RWPE2 (cell line): ENCODE measurements around the gene SELENOH.

Source experiments
- ATAC-seq: fragments of 200-7000 bp; cut with Tn5 transposase; 3 replicates; pipeline ENCODE4 v1.9.1; 2021; ENCODE audit warnings: low read depth
- DNase-seq: peaks from one replicate; pipeline ENCODE4 v3.0.0-alpha.2; 2020; ENCODE audit warnings: low spot score
- H3K27ac ChIP-seq: fragments of 450-650 bp; 2 replicates; pipeline ENCODE4 v1.5.1; 2017; ENCODE audit warnings: mild to moderate bottlenecking; ENCODE audit not compliant: poor library complexity, severe bottlenecking
- H3K27me3 ChIP-seq: fragments of 250-450 bp; sonication (Bioruptor Pico); 2 replicates; pipeline ENCODE4 v1.5.1; 2021; ENCODE audit warnings: mild to moderate bottlenecking, moderate library complexity; ENCODE audit not compliant: insufficient read depth, poor library complexity, severe bottlenecking
- H3K36me3 ChIP-seq: fragments of 250-450 bp; sonication (Bioruptor Pico); 2 replicates; pipeline ENCODE4 v1.5.1; 2020; ENCODE audit warnings: low read depth, mild to moderate bottlenecking, moderate library complexity
- H3K4me1 ChIP-seq: fragments of 250-450 bp; sonication (Bioruptor Pico); 2 replicates; pipeline ENCODE4 v1.5.1; 2021; ENCODE audit warnings: mild to moderate bottlenecking, moderate library complexity; ENCODE audit not compliant: insufficient read depth, poor library complexity, severe bottlenecking
- H3K4me3 ChIP-seq: fragments of 250-450 bp; sonication (Bioruptor Pico); 2 replicates; pipeline ENCODE4 v1.5.1; 2021; ENCODE audit warnings: mild to moderate bottlenecking, moderate library complexity; ENCODE audit not compliant: severe bottlenecking
- H3K9me3 ChIP-seq: fragments of 250-450 bp; sonication (Bioruptor Pico); 2 replicates; pipeline ENCODE4 v1.5.1; 2021; ENCODE audit warnings: mild to moderate bottlenecking, moderate library complexity; ENCODE audit not compliant: severe bottlenecking
- TF ChIP-seq, protein P1 (sequence below): fragments of 450-650 bp; IDR thresholded peaks from one replicate; pipeline ENCODE4 v1.5.1; 2017; ENCODE audit warnings: mild to moderate bottlenecking, moderate library complexity; ENCODE audit not compliant: poor library complexity, severe bottlenecking

Gene SELENOH

DNA sequence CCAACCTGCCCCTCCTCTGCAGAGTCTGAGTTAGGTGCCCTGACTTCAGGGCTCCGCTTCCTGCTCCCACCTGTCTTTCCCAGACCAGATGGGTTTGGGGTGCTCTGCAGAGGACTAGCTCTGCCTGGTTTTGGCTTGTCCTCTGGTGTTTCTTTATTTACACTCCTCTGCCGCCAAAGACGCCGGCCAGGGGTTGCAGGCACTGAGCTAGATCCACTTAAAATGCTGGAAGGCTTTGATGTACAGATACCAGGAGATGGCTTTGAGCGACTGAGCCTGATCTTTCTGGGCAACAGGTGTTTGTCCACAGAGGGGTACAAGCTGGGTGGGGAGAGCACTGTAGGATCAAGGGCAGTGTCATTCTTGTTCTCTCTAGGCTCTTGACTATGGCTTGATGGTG is 3.9 kb downstream of the SELENOH start:
- DNase-seq (no peak), ATAC-seq (no peak)
- Histone ChIP-seq H3K27ac (no peak overlapping the region), H3K27me3 (no peaks in the 10 kb centered on the region), H3K36me3 (peaks cover 29% of the 10 kb centered on the region), H3K4me3 (no peak overlapping the region), H3K9me3 (no peaks in the 10 kb centered on the region), H3K4me1 (peaks cover 5% of the 10 kb centered on the region)
- TF ChIP-seq, protein P1, sequence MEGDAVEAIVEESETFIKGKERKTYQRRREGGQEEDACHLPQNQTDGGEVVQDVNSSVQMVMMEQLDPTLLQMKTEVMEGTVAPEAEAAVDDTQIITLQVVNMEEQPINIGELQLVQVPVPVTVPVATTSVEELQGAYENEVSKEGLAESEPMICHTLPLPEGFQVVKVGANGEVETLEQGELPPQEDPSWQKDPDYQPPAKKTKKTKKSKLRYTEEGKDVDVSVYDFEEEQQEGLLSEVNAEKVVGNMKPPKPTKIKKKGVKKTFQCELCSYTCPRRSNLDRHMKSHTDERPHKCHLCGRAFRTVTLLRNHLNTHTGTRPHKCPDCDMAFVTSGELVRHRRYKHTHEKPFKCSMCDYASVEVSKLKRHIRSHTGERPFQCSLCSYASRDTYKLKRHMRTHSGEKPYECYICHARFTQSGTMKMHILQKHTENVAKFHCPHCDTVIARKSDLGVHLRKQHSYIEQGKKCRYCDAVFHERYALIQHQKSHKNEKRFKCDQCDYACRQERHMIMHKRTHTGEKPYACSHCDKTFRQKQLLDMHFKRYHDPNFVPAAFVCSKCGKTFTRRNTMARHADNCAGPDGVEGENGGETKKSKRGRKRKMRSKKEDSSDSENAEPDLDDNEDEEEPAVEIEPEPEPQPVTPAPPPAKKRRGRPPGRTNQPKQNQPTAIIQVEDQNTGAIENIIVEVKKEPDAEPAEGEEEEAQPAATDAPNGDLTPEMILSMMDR = no peak

DNA sequence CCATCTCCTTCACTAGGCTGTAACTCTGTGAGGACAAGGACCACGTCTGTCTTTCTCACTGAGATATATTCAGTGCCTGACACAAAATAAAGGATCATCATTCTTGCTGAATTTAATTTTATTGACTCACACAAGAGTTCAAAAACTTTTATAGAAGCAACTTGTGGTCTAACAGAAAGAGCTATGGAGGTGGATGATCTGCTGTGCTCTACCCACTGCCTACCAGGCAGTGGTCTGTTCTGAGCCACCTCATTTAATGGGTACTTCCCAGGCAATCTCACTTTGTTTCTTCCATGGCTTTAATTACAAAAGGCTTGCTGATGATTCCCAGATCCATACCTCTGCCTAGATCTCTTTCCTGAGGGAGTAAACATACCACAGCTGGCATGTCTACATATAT is 5.6 kb downstream of the SELENOH start:
- Histone ChIP-seq H3K4me1 (peaks cover 5% of the 10 kb centered on the region), H3K27me3 (no peaks in the 10 kb centered on the region), H3K27ac (no peak overlapping the region), H3K4me3 (no peak overlapping the region), H3K36me3 (peaks cover 25% of the 10 kb centered on the region), H3K9me3 (no peaks in the 10 kb centered on the region)
- TF ChIP-seq, protein P1 = no peak
- ATAC-seq (no peak), DNase-seq (no peak)

DNA sequence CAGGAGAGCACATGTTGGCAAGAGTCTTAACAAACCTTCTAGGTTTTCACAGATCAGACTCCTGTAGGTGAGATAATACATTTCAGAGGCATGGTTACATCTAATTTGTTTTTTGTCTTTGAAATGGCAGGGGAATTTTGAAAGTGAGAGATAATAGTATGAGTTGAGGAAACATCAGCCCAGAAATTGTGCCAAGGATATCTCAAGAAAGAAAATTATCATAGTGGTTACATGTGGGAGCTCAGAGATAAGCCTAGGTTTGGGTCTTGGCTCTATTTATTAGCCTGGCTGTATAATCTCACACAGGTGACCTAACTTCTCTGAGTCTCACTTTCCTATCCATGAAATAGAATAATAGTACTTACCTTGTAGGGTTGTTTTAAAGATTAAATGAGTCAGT is 9.9 kb downstream of the SELENOH start:
- no peak for DNase-seq
- no peak for ATAC-seq
- no peaks in the 10 kb centered on the region for H3K4me1 ChIP-seq
- H3K36me3 ChIP-seq = no peaks in the 10 kb centered on the region
- no peak overlapping the region for H3K27ac ChIP-seq
- H3K27me3 ChIP-seq = no peaks in the 10 kb centered on the region
- H3K9me3 ChIP-seq = no peaks in the 10 kb centered on the region
- no peak overlapping the region for H3K4me3 ChIP-seq
- TF ChIP-seq, protein P1 = no peak

DNA sequence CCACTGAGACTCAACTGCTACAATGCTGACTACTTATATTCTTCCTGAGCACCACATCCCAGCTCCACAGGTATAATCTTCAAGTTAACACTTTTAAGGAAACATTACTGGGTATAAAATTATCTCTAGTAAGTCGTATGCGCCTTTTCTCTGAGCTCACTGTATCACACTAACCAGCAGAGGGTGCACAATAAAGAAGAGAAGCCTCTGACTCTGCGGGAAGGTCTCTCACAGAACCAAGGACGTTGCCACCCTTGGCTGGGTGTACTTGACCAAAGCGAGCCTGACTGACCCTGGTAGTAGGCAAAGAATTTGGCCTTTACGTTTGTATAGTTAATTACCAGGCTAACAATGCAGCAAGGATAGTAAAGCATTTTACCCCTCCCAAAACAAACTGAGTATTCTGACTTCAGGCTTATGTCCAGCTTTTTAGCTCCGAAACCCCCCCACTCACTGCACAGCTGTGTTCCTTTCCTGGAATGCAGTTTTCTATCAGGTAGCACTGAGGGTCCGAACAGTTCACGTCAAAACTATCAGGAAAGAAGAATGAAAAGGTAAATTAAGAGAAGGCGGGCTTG is 10.5 kb downstream of the SELENOH start, which contains the start of gene BTBD18:
Gene BTBD18, minus strand, starts transcription at position 144 of the 578 bp plus-strand sequence. CDS start 631 bp downstream, outside the sequence.
- ATAC-seq (peak; percentile 87), DNase-seq (no peak)
- Histone ChIP-seq H3K9me3 (no peaks in the 10 kb centered on the region), H3K27me3 (no peaks in the 10 kb centered on the region), H3K27ac (no peak within 1 kb of the TSS), H3K36me3 (no peaks in the 10 kb centered on the region), H3K4me1 (no peaks in the 10 kb centered on the region), H3K4me3 (no peak within 1 kb of the TSS)
- TF ChIP-seq, protein P1 = peak; percentile 68

DNA sequence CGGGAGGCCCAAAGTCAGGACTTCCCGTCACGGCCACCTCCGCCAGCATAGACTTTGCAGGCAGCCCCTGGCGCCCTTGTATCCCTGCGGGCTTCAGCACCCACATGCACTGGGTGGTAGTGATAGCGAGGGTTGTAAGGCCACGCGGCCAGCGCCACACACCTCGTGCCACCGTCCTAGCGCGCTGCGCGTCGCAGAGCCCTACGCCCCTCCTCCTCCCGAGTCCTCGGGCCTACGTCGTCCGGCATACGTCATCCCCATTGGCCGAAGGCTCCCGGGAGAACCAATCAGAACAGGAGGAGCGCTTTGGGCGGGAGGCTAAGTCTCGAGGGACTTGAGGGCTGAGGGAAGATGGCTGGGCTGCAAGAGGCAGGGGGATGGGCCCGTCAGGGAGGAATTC is 11.7 kb downstream of the SELENOH start:
- Histone ChIP-seq H3K27me3 (no peaks in the 10 kb centered on the region), H3K27ac (no peak overlapping the region), H3K4me1 (no peaks in the 10 kb centered on the region), H3K4me3 (no peak overlapping the region), H3K36me3 (no peaks in the 10 kb centered on the region), H3K9me3 (no peaks in the 10 kb centered on the region)
- DNase-seq (no peak), ATAC-seq (no peak)
- TF ChIP-seq, protein P1 = no peak
